H1 (cell line): ENCODE results near the gene PLXNA4.

ENCODE experiments used
- ATF3 ChIP-seq: IDR thresholded peaks from 2 replicates; pipeline ENCODE4 v1.6.1; 2011; ENCODE audit warnings: low read depth, mild to moderate bottlenecking, low read length; ENCODE audit not compliant: insufficient read depth
- CHD1 ChIP-seq: IDR thresholded peaks from 2 replicates; pipeline ENCODE4 v1.6.1; 2012; ENCODE audit warnings: low read depth, low read length, improper control_type of control experiment
- CREB1 ChIP-seq: IDR thresholded peaks from 2 replicates; pipeline ENCODE4 v1.6.1; 2012; ENCODE audit warnings: inconsistent platforms
- CTCF ChIP-seq, 3 experiments: IDR thresholded peaks; 1 replicate in 2 of 3; 2 replicates in 1 of 3; pipeline versions ENCODE4 v1.5.1 to v1.6.1; 2011; ENCODE audit warnings: low read length in 3 of 3, mild to moderate bottlenecking in 3 of 3, inconsistent platforms in 2 of 3, low read depth in 1 of 3, moderate library complexity in 1 of 3; ENCODE audit not compliant: insufficient read depth in 1 of 3; ENCODE audit errors: control extremely low read depth in 1 of 3
- HDAC6 ChIP-seq: IDR thresholded peaks from one replicate; pipeline ENCODE4 v1.7.1; 2012; ENCODE audit warnings: low read depth, mild to moderate bottlenecking, inconsistent platforms, low read length, moderate library complexity
- POLR2A ChIP-seq, 2 experiments: IDR thresholded peaks; 1 replicate in 1 of 2; 2 replicates in 1 of 2; pipeline ENCODE4 v1.6.1; 2011; ENCODE audit warnings: low read depth in 2 of 2, low read length in 2 of 2, mild to moderate bottlenecking in 2 of 2; ENCODE audit errors: control extremely low read depth in 1 of 2
- POLR2AphosphoS5 ChIP-seq: IDR thresholded peaks from 2 replicates; pipeline ENCODE4 v1.6.1; 2011; ENCODE audit warnings: low read depth, low read length
- RFX5 ChIP-seq: IDR thresholded peaks from 2 replicates; pipeline ENCODE4 v1.6.1; 2011; ENCODE audit warnings: low read depth, low read length, improper control_type of control experiment, borderline replicate concordance
- TAF1 ChIP-seq: IDR thresholded peaks from 2 replicates; pipeline ENCODE4 v1.6.1; 2011; ENCODE audit warnings: mild to moderate bottlenecking, low read depth, low read length

DNA sequence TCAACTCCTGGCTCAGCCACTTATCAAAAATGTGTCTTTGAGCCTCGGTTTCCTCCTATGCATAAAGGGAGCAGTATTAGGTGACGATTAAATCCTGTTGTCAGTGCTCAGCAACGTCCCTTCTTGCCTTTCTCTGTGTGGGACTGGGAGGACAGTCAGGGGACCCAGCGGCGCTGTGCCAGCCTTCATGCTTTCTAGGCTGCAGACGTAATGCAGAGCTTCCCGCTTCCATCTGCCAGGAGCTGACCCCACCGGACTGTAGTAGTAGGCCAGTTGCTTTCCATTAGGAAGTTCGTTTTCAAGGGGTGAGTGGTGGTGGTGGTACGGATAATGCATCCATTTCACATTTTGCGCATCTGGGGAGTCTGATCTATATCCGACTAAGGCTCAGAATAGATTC lies 321.8 kb downstream of the PLXNA4 start:
- no peak for TF ChIP-seq CTCF (IDR thresholded peaks at IDR 0.05; ENCODE audit: control extremely low read depth in 1 of 3, insufficient read depth in 1 of 3, low read depth in 1 of 3, low read length in 3 of 3)
- TF ChIP-seq POLR2A (IDR thresholded peaks at IDR 0.05; ENCODE audit: control extremely low read depth in 1 of 2, low read depth in 2 of 2, low read length in 2 of 2) = no peak
- TF ChIP-seq CREB1 = no peak
- no peak for TF ChIP-seq HDAC6
- no peak for TF ChIP-seq ATF3
- no peak for TF ChIP-seq RFX5
- TF ChIP-seq POLR2AphosphoS5 = no peak
- TF ChIP-seq CHD1 = no peak
- no peak for TF ChIP-seq TAF1
